ENCODE measurements around the gene CACNB1.

GRCh38 chr17:39134878-39135277 is 62.6 kb downstream of the CACNB1 start:
- TF ChIP-seq CTCF (optimal IDR thresholded peaks at IDR 0.05 in 1 of 3, IDR thresholded peaks at IDR 0.05 in 1 of 3, conservative IDR thresholded peaks at IDR 0.05 in 1 of 3; ENCODE audit: extremely low read depth in 1 of 3, insufficient read depth in 2 of 3, low read length in 3 of 3) (no peak), EZH2 (IDR thresholded peaks at IDR 0.05; ENCODE audit: low read length) (no peak)

Data from keratinocyte (primary cell).